Measurements from ENCODE around the gene PITPNC1.
"Not testable (repeated sequence)": the region's sequence is repeated elsewhere in the genome, so short reads cannot be mapped to it uniquely, and the experiment has no call there.

The PITPNC1 gene

DNA sequence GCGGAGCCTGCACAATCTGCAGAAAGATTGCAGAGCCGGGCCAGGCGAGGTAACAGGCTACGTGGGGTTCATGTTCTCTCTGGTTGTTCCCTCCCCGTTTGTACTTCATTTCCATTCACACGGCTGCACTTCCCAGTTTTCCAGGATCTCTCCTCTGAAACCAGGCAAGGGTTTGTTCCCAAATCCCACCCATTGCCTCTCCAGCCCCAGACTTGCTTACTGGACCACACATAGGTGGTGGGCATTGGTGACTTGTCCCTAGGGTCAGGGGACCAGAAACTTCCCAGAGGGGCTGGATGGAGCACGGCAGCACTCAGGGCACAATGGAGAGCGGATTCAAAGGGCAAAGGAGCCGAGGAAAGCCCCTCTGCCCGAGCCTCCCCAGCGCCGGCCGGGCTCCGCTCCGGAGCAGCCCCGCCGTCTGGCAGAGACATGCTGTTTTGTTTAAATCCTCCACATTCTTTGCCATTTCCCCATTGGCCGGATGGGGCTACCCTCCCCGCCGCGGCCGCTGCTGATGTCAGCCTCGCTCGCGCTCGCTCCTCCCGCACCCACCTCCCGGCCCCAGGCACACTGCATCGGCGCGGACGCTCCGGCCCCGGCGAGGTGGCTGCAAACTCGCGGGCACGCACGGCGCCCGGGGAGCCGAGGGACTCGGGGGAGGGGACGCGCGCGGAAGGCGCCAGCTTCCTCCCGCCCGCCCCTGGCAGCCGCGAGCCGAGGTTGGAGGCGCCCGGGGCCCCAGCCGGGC, at the start of gene PITPNC1:
Gene PITPNC1, plus strand, starts transcription at position 545 of the 751 bp plus-strand sequence.
- DNase-seq (ENCODE audit: low spot score), result peak; percentile 85

DNA sequence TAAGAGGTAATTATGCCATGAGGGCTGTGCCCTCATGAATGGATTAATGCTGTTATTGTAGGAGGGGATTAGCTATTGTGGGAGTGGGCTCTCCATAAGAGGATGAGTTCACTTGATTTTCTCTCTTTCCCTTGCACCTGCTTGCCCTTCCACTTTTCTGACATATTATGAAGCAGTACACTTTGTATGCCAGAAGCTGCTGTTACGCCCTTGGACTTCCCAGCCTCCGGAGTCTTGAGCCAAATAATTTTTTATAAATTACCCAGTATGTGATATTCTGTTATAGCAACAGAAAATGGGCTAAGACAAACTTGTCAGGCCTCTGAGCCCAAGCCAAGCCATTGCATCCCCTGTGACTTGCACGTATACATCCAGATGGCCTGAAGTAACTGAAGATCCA, 49.1 kb upstream of the PITPNC1 start:
- no peak for DNase-seq (ENCODE audit: low spot score)

DNA sequence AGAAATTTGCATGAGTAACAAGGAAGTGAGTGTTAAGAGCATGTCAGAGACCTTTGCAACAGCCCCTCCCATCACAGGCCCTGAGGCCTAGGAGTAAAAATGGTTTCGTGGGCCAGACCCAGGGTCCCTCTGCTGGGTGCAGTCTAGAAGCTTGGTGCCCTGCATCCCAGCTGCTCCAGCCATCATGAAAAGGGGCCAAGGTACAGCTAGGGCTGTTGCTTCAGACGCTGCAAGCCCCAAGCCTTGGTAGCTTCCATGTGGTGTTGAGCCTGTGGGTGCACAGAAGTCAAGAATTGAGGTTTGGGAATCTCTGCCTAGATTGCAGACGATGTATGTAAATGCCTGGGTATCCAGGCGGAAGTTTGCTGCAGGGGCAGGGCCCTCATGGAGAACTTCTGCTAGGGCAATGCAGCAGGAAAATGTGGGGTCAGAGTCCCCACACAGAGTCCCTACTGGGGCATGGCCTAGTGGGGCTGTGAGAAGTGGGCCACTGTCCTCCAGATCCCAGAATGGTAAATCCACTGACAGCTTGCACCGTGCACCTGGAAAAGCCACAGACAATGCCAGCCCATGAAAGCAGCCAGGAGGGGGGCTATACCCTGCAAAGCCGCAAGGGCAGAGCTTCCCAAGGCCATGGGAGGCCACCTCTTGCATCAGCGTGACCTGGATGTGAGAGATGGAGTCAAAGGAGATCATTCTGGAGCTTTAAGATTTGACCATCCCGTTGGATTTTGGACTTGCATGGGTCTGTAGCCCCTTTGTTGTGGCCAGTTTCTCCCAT, 45.5 kb upstream of the PITPNC1 start:
- not testable (repeated sequence) for DNase-seq (ENCODE audit: low spot score)

DNA sequence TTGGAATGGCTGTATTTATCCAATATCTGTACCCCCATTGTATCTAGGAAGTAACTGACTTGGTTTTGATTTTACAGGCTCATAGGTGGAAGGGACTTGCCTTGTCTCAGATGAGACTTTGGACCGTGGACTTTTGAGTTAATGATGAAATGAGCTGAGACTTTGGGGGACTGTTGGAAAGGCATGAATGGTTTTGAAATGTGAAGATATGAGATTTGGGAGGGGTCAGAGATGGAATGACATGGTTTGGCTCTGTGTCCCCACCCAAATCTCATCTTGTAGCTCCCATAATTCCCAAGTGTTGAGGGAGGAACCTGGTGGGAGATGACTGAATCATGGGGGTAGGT, 44.9 kb upstream of the PITPNC1 start:
- DNase-seq (ENCODE audit: low spot score), result not testable (repeated sequence)

DNA sequence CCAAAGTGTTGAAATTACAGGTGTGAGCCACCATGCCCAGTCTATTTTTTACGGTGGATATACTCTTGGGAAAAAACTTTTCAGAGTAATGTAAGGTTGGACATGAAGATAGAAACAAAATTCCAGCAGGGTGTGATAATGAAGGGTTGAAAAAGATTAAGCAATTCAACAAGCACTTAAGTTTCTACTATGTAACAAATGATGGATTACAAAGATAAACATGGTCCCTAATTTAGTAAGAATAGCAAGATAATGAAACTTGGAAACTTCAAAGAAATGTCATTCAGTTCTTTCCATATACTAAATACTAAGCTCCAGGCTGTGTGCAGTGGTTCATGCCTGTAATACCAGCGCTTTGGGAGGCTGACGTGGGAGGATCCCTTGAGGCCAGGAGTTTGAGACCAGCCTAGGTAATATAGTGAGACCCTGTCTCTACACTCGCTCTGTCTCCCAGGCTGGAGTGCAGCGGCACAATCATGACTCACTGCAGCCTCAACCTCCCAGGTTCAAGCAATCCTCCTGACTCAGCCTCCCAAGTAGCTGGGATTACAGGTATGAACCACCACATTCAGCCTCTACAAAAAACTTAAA, 41.7 kb upstream of the PITPNC1 start:
- DNase-seq (ENCODE audit: low spot score), result no peak

DNA sequence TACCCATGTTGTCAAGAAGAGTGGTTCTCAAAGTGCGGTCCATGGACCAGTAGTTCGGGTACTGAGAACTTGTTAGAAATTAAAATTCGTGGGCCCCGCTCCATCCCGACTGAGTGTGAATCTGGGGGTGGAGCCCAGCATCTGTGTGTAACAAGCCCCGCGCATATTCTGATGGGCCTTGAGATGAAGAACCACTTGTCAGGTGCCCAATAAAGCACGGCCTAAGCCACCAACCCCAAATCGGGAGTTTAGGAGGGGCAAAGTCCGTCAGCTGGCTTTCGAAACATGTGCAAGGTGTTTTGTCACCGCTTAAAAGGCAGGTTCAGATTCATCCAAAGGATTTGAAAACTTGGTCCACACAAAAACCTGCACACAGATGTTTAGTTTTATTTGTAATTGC, 40.2 kb upstream of the PITPNC1 start:
- no peak for DNase-seq (ENCODE audit: low spot score)

DNA sequence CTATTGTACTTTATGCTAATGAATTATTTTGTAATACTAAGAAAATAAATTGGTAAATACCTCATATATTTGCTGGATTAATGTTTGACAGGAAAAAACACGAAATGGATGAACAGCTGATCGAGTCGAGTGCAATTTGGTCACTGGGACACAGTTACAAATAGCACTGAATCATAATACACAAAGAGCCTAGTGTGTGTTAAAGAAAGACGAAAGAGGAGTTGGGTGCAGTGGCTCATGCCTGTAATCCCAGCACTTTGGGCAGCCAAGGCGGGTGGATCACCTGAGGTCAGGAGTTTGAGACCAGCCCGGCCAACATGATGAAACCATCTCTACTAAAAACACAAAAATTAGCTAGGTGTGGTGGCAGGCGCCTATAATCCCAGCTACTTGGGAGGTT, 38.7 kb upstream of the PITPNC1 start:
- DNase-seq (ENCODE audit: low spot score), result not testable (repeated sequence)

DNA sequence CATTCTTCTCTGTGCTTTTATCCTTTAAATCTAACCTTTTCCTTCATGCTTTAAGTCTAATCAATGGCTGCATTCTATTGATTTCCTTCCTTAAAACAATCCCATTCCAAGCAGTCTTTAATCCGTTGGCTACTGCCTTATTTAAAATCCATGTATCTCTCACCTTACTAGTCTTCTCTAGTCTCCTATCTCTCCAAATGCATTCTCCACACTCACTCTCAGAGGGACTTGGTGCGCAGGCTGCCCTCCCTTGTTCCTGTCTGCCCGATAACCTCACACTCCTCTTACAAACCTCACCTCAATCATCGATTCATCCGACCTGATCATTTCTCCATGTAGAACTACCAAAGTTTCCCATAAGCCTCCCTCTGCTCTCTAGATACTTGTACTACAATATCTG, 33.8 kb upstream of the PITPNC1 start:
- DNase-seq (ENCODE audit: low spot score), result no peak

DNA sequence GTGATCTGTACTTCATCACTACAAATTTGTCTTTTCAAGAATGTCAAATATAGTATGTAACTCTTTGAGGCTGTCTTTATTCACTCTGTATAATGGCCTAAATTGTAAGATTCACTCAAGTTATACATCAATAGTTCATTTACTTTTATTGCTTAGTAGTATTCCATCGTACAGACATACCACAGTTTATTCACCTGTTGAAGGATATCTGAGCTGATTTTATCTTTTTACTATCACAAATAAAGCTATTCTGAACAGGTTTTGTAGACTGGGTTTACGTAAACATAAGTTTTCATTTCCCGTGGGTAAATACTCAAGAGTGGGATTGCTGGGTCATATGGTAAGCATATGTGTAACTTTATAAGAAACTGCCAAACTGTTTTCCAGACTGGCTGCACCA, 29.3 kb upstream of the PITPNC1 start:
- no peak for DNase-seq (ENCODE audit: low spot score)

DNA sequence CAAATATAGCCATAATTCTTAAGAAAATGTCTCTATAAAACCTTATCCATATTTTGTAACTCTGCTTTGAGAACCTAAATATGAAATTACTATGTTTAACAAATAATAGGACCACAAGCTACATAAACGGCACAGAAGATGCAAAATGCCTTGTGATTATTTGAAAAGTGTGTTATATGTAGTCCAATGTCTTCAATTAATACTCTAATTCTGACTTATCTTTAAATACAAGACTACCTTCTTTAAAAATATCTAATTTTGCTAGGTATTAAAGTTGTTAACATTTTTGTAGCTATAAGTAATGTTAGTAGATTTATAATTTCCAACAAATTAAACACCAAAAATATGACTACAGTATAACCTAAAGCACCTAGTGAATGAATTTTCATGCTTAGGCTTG, 27.7 kb upstream of the PITPNC1 start:
- DNase-seq (ENCODE audit: low spot score), result no peak

DNA sequence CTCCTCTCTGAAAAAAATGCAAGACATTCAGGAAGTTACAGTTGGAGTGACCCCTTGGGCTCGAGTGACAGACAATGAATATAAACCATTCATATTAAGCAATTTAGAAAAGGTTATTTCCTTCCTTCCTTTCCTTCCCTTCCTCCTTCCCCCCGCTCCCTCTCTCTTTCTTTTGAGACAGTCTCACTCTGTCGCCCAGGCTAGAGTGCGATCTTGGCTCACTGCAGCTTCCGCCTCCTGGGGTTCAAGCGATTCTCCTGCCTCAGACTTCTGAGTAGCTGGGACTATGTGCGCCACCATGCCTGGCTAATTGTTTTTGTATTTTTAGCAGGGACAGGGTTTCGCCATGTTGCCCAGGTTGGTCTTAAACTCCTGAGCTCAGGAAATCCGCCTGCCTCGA, 23.9 kb upstream of the PITPNC1 start:
- DNase-seq (ENCODE audit: low spot score), result no peak

DNA sequence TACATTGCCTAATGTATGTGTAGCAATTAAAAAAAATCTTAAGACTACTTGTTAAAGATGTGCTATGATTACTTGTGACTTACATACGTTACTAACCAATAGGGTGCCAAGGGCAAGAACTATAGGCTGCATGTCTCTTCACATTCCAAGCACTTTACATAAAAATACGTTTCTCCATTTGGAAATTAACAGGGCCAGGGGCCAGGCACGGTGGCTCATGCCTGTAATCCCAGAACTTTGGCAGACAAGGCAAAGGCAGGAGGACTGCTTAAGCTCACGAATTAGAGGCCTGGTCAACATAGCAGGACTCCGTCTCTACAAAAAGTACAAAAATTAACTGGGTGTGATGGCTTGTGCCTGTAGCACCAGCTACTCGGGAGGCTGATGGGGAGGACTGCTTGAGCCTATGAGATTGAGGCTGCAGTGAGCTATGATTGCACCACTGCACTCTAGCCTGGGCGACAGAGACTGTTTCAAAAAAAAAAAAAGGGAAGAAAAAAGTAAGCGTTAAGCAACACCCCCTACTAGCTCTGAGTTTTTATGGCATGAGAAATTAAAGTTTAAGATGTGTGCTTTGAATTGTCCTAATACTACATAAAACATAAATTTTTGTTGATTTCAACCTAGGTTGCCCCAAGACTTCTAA, 23.0 kb upstream of the PITPNC1 start:
- no peak for DNase-seq (ENCODE audit: low spot score)

DNA sequence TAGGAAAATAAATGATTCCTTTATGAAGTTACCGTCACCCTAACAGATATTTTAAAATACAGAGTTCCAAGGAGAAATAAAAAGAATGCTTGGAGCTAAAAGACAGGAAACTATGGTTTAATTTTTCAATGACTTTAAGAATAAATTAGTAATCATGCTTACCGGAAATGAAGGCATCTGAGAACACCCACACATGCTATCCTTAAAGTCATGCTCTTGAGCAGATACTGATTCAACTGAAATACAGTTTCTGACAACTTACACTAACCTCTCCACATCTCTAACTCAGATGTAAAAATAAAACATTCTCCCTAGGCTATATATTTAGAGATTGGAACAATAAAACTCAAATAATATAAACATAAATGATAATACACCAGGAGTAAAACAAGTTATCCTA, 18.5 kb upstream of the PITPNC1 start:
- no peak for DNase-seq (ENCODE audit: low spot score)

DNA sequence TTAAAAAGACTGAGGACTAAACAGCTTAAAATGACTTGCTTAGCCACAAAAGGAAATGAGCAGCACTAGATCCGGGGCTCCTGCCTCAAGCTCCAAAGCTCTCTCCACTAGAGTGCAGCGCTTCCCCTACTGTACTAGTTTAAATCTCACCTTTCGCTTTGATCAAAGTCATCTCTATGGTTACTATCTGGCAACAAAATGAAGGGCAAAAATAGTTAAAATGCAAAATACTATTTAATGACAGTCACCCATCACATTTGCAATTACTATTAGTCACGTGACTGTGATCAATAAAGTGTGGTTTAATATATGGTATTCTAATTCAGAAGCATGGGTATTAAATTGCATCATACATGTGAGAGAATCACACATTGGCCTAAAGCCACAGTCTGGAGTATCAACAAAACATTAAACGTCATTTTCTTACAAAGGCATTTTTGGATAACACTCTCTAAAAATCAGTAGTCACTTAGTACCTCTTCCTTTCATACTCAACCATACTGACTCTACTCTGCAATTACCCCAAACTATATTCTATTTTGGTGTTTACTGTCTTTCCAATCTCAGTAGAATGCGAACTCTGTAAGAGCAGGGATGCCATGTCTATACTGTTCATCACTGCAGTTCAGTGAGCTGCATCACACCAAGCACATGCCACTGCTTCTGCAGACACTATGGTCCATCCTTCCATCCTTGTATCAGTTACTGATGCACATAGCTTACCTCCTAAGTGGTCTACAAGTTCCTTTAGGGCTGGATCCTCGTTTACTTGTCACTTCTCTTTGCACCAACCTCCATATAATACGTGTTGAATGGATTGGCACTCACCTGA, 16.9 kb upstream of the PITPNC1 start:
- peak; percentile 67 for DNase-seq (ENCODE audit: low spot score)

DNA sequence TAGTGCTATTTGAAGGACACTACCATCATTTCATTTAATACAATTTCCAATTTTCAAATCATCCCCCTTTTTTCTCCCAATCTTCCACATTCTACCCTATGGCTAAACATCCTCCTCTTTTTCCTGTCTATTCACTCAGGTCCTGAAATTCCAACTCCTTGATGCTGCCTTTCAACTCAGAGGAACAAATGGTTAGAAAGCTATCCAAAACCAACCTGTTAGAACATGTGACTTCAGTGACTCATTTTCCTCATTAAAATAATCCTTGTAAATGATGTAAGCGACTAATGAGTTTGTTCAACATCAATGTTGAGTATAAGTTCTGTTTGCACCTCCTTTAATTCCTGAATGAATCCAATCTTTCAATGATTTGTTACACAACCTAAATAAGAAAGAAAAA, 16.2 kb upstream of the PITPNC1 start:
- no peak for DNase-seq (ENCODE audit: low spot score)

DNA sequence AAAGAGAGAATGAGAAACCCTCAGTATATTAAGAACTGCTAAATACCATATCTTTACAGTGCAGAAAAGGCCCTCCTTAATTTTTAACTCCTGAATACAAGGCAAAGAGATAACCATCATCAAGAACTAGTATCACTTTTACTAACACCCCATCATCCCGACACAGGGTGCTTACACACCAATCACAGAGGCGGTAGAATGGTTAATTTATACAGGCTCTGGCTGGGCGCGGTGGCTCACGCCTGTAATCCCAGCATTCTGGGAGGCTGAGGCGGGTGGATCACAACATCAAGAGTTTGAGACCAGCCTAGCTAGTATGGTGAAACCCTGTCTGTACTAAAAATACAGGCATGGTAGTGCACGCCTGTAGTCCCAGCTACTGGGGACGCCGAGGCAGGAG, 14.9 kb upstream of the PITPNC1 start:
- no peak for DNase-seq (ENCODE audit: low spot score)

DNA sequence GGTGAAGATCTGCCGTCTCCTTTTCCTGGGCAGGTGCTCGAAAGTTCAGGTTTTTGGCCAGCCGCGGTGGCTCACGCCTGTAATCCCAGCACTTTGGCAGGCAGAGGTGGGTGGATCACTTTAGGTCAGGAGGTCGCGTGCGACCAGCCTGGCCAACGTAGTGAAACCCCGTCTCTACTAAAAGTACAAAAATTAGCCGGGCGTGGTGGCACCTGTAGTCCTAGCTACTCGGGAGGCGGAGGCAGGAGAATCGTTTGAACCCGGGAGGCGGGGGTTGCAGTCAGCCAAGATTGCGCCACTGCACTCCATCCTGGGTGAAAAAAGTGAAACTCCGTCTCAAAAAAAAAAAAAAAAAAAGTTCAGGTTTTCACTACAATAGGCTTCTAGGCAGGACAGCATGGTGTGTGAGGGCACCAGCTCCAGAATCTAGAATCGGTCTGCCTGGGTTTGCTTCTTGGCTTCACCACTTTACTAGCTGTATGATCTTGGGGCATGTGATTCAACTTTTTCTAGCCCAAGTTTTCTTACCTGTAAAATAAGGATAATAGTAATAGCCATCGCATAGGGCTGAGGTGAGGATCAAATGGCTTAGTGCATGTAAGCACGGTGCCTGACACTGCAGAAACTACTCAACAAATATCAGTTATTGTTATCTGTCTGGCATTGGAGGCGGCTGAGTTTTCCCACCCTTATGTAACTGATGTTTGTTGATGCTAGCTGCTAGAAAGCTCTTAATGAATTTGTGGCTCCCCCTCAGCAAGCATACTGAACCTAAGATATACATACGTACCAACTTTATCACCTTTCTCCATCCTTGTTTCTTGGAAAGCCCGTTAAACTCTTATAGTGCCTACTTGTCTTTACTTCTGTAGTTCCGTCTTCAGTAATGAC, 12.0 kb upstream of the PITPNC1 start:
- no peak for DNase-seq (ENCODE audit: low spot score)

DNA sequence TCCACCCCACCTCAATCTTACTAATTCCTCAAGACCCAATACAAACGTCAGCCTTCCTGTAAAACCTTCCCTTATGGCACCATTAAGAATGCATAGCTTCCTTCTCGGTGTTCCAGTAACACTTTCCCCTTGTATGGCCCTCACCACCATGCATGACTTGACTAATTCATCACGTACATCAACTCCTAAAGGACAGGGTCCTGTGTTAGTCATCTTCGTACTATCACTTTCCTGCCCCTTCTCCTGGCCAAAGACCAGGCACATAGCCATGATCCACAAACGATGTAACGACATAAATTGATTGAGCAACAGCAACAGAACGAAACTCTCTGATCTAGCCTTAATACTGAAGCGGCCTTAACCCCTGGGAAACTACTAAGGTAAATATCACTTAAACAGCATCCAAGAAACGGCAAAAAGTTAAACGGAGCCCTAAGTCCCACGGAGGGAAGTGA, 11.3 kb upstream of the PITPNC1 start:
- DNase-seq (ENCODE audit: low spot score), result peak; percentile 20

DNA sequence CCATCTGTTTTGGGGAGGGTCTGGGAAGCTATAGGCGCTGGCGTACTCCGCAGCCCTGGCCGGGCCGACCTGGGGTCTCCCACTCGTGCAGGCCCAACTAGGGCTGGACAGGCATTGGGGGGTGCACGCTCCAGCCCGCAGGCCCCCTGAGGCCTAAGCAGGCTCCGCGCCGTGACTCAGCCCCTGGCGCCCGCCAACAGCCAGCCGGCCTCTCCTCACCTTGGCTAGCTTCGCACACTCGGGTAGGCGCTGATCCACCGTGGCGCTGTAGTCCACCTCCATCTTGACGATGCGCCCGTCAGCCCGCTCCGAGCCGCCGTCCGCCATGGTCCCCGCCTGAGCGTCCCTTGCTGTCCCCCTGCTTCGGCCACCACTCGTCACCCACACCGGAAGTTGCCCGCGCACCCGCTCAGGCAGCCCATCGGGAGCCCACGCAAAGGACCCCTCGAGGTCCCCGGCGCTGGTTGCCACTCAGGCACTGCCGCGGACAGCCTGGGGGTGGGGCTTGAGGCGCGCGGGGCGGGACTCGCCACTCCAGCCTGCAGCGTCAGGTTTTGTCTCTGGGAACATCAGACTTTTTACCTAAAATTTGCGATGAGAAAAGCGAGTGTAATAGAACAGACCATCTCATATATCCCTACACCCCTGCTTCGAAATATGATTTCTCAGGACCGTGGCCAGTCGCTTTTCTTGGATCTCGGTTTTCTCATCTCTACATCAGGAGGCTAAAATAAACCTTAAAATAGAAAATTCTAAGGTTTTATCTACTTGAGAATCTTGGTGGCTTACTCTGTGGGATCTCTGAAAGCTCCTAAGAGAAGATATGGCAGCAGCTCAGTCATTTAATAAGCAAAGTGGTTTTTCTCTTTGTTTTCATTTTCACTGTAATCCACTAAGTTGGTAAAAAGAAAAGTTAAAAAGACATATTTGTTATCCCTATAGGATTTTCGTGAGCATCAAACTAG, 10.6 kb upstream of the PITPNC1 start, which contains the start of gene PSMD12:
Gene PSMD12, minus strand, starts transcription at position 385 of the 965 bp plus-strand sequence. Its CDS starts 58 bp downstream, at position 327.
- peak; percentile 91 for DNase-seq (ENCODE audit: low spot score)

All from CD4-positive, alpha-beta T cell treated with Interleukin-6 at 100 ng/mL for 8 hours (primary cell).